Activated naive CD4-positive, alpha-beta T cell treated with anti-CD3 and anti-CD28 coated beads, Interleukin-2, amount 10 ng/mL, durations not matched to agents 7 days and 5 days (primary cell): ENCODE results near the gene LSAMP.
"Not testable (repeated sequence)": the region's sequence is repeated elsewhere in the genome, so short reads cannot be mapped to it uniquely, and the experiment has no call there.

Source experiments
- CTCF ChIA-PET: fragments of 350-600 bp; sonication (Branson Sonifier 250); formaldehyde crosslinking; loops from one replicate; lab custom pipeline; 2021; ENCODE audit warnings: antibody characterized with exemption; lab: Charles Lee
- DNase-seq: peaks from one replicate; pipeline ENCODE4 v3.0.0-alpha.2; 2020
- H3K27ac Mint-ChIP-seq: one replicate; pipeline ENCODE4 v1.8.0; 2021; ENCODE audit warnings: mild to moderate bottlenecking, moderate library complexity, mixed read lengths
- H3K27me3 Mint-ChIP-seq: one replicate; pipeline ENCODE4 v1.8.0; 2021; ENCODE audit warnings: mild to moderate bottlenecking, mixed read lengths
- H3K36me3 Mint-ChIP-seq: one replicate; pipeline ENCODE4 v1.8.0; 2021; ENCODE audit warnings: mixed read lengths
- H3K4me1 Mint-ChIP-seq: one replicate; pipeline ENCODE4 v1.8.0; 2021; ENCODE audit warnings: mixed read lengths
- H3K4me3 Mint-ChIP-seq: one replicate; pipeline ENCODE4 v1.8.0; 2021; ENCODE audit warnings: mild to moderate bottlenecking, moderate library complexity, mixed read lengths
- H3K9me3 Mint-ChIP-seq: one replicate; pipeline ENCODE4 v1.8.0; 2021; ENCODE audit warnings: mixed read lengths

LSAMP gene

GRCh38 chr3:115805520-115805919 is 639.8 kb downstream of the LSAMP start:
- no peak for DNase-seq
- H3K36me3 Mint-ChIP-seq = no peaks in the 10 kb centered on the region
- no peaks in the 10 kb centered on the region for H3K9me3 Mint-ChIP-seq
- peaks cover 3% of the 10 kb centered on the region for H3K4me1 Mint-ChIP-seq
- no peak overlapping the region for H3K4me3 Mint-ChIP-seq
- CTCF ChIA-PET = interaction anchor here (1.3 kb wide), 1 partner anchor 9 kb away, joined by 3 read pairs; no protein-coding TSS in a partner anchor
- no peak overlapping the region for H3K27ac Mint-ChIP-seq
- H3K27me3 Mint-ChIP-seq = peaks cover 22% of the 10 kb centered on the region

- Mint-ChIP-seq H3K4me3 (no peak overlapping the region), H3K27ac (no peak overlapping the region), H3K4me1 (peaks cover 3% of the 10 kb centered on the region), H3K36me3 (no peaks in the 10 kb centered on the region), H3K27me3 (peaks cover 18% of the 10 kb centered on the region), H3K9me3 (no peaks in the 10 kb centered on the region)
- DNase-seq = no peak
- CTCF ChIA-PET = interaction anchor here (1.0 to 2.0 kb wide), 2 partner anchors 11 to 20 kb away, joined by 3 to 5 read pairs; no protein-coding TSS in a partner anchor
These were observed 640.6 kb downstream of the LSAMP start for GRCh38 chr3:115804713-115805119.

- Mint-ChIP-seq H3K4me1 (peaks cover 3% of the 10 kb centered on the region), H3K9me3 (no peaks in the 10 kb centered on the region), H3K4me3 (no peak overlapping the region), H3K27me3 (peaks cover 14% of the 10 kb centered on the region), H3K27ac (no peak overlapping the region), H3K36me3 (no peaks in the 10 kb centered on the region)
- DNase-seq = no peak
- CTCF ChIA-PET = interaction anchor here (1.0 to 2.0 kb wide), 2 partner anchors 11 to 20 kb away, joined by 3 to 5 read pairs; no protein-coding TSS in a partner anchor
These were observed 641.1 kb downstream of the LSAMP start for GRCh38 chr3:115804200-115804599.

- Mint-ChIP-seq H3K4me3 (no peak overlapping the region), H3K36me3 (no peaks in the 10 kb centered on the region), H3K9me3 (no peaks in the 10 kb centered on the region), H3K27me3 (peaks cover 14% of the 10 kb centered on the region), H3K4me1 (peaks cover 3% of the 10 kb centered on the region), H3K27ac (no peak overlapping the region)
- CTCF ChIA-PET = interaction anchor here (1.0 to 2.0 kb wide), 3 partner anchors 9 to 19 kb away, joined by 3 to 5 read pairs (median 4); no protein-coding TSS in a partner anchor
- DNase-seq = no peak
These were observed 641.6 kb downstream of the LSAMP start for GRCh38 chr3:115803661-115804060.

- Mint-ChIP-seq H3K4me1 (peaks cover 3% of the 10 kb centered on the region), H3K27me3 (peaks cover 14% of the 10 kb centered on the region), H3K9me3 (no peaks in the 10 kb centered on the region), H3K36me3 (no peaks in the 10 kb centered on the region), H3K4me3 (no peak overlapping the region), H3K27ac (no peak overlapping the region)
- DNase-seq = no peak
- CTCF ChIA-PET = interaction anchor here (1.0 kb wide), 1 partner anchor 35 kb away, joined by 3 read pairs; no protein-coding TSS in a partner anchor
These were observed 644.7 kb downstream of the LSAMP start for GRCh38 chr3:115800489-115801075.

- H3K36me3 Mint-ChIP-seq, H3K27ac Mint-ChIP-seq, H3K4me3 Mint-ChIP-seq, DNase-seq, H3K4me1 Mint-ChIP-seq, H3K9me3 Mint-ChIP-seq: not testable (repeated sequence)
- peaks cover 14% of the 10 kb centered on the region for H3K27me3 Mint-ChIP-seq
- CTCF ChIA-PET = interaction anchor here (1.0 to 1.4 kb wide), 2 partner anchors 13 to 36 kb away, joined by 3 read pairs; no protein-coding TSS in a partner anchor
These were observed 645.2 kb downstream of the LSAMP start for GRCh38 chr3:115800065-115800464.

GRCh38 chr3:115792206-115792955 is 652.9 kb downstream of the LSAMP start:
- Mint-ChIP-seq H3K27me3 (peaks cover 4% of the 10 kb centered on the region), H3K4me3 (peak overlapping the region; percentile 31), H3K4me1 (peaks cover 25% of the 10 kb centered on the region), H3K36me3 (no peaks in the 10 kb centered on the region), H3K27ac (peak overlapping the region; percentile 92), H3K9me3 (no peaks in the 10 kb centered on the region)
- DNase-seq = peak; percentile 47
- CTCF ChIA-PET = interaction anchor here (1.5 kb wide), 1 partner anchor 9 kb away, joined by 5 read pairs; no protein-coding TSS in a partner anchor

- H3K27me3 Mint-ChIP-seq, DNase-seq, H3K27ac Mint-ChIP-seq, H3K36me3 Mint-ChIP-seq, H3K9me3 Mint-ChIP-seq: not testable (repeated sequence)
- CTCF ChIA-PET = interaction anchor here (0.7 to 1.5 kb wide), 3 partner anchors 8 to 106 kb away, joined by 3 to 5 read pairs (median 3); no protein-coding TSS in a partner anchor
- Mint-ChIP-seq H3K4me1 (peaks cover 25% of the 10 kb centered on the region), H3K4me3 (peak overlapping the region; percentile 5)
These were observed 653.8 kb downstream of the LSAMP start for GRCh38 chr3:115791271-115792153.

- Mint-ChIP-seq H3K27ac (no peak overlapping the region), H3K27me3 (peaks cover 11% of the 10 kb centered on the region), H3K36me3 (no peaks in the 10 kb centered on the region), H3K4me3 (no peak overlapping the region), H3K9me3 (no peaks in the 10 kb centered on the region), H3K4me1 (peaks cover 25% of the 10 kb centered on the region)
- DNase-seq = peak; percentile 35
- CTCF ChIA-PET = interaction anchor here (0.7 to 0.8 kb wide), 2 partner anchors 27 to 105 kb away, joined by 3 read pairs; no protein-coding TSS in a partner anchor
These were observed 654.5 kb downstream of the LSAMP start for GRCh38 chr3:115790759-115791158.

GRCh38 chr3:115789481-115789880 is 655.8 kb downstream of the LSAMP start:
- no peaks in the 10 kb centered on the region for H3K36me3 Mint-ChIP-seq
- DNase-seq = no peak
- peaks cover 35% of the 10 kb centered on the region for H3K4me1 Mint-ChIP-seq
- no peak overlapping the region for H3K27ac Mint-ChIP-seq
- CTCF ChIA-PET = interaction anchor here (0.7 to 1.3 kb wide), 2 partner anchors 26 to 167 kb away, joined by 3 read pairs; no protein-coding TSS in a partner anchor
- H3K9me3 Mint-ChIP-seq = no peaks in the 10 kb centered on the region
- H3K4me3 Mint-ChIP-seq = no peak overlapping the region
- H3K27me3 Mint-ChIP-seq = peaks cover 15% of the 10 kb centered on the region

- Mint-ChIP-seq H3K4me1 (peaks cover 35% of the 10 kb centered on the region), H3K36me3 (no peaks in the 10 kb centered on the region), H3K9me3 (no peaks in the 10 kb centered on the region), H3K27me3 (peaks cover 17% of the 10 kb centered on the region), H3K4me3 (no peak overlapping the region), H3K27ac (no peak overlapping the region)
- no peak for DNase-seq
- CTCF ChIA-PET = interaction anchor here (0.7 to 1.3 kb wide), 3 partner anchors 26 to 1327 kb away, joined by 3 read pairs; no protein-coding TSS in a partner anchor
These were observed 656.3 kb downstream of the LSAMP start for GRCh38 chr3:115788921-115789470.

- Mint-ChIP-seq H3K4me1 (peaks cover 33% of the 10 kb centered on the region), H3K27ac (no peak overlapping the region), H3K36me3 (no peaks in the 10 kb centered on the region), H3K4me3 (no peak overlapping the region), H3K9me3 (no peaks in the 10 kb centered on the region), H3K27me3 (peaks cover 17% of the 10 kb centered on the region)
- DNase-seq = no peak
- CTCF ChIA-PET = no interaction called here
These were observed 657.5 kb downstream of the LSAMP start for GRCh38 chr3:115787818-115788217.

- Mint-ChIP-seq H3K36me3 (no peaks in the 10 kb centered on the region), H3K27me3 (peaks cover 13% of the 10 kb centered on the region), H3K27ac (no peak overlapping the region), H3K9me3 (no peaks in the 10 kb centered on the region), H3K4me3 (no peak overlapping the region), H3K4me1 (peaks cover 19% of the 10 kb centered on the region)
- no peak for DNase-seq
- CTCF ChIA-PET = interaction anchor here (0.8 to 2.9 kb wide), 4 partner anchors 27 to 568 kb away, joined by 3 to 26 read pairs (median 8); no protein-coding TSS in a partner anchor
These were observed 659.5 kb downstream of the LSAMP start for GRCh38 chr3:115785782-115786181.
